Upper lobe of left lung (tissue), 6 donors: Measurements from ENCODE around the gene CEP120. TPM values are rescaled to one million over a fixed set of nuclear protein-coding genes. Genes with fewer than 3 reads are reported as not detected.

Experiments
- ATAC-seq, 2 donors: fragments of 200-7000 bp; cut with Tn5 transposase; one replicate each; pipeline ENCODE4 v1.9.1; 2022; ENCODE audit warnings: mild to moderate bottlenecking in 2 of 2, moderate library complexity in 2 of 2; ENCODE audit not compliant: low FRiP score in 2 of 2
- DNase-seq, 2 donors: peaks; one replicate each; pipeline ENCODE4 v3.0.0-alpha.2; 2019 to 2020
- H3K27ac ChIP-seq, 4 donors: fragments of 200-600 bp; sonication (generic); one replicate each; pipeline ENCODE4 v1.5.1; 2016 to 2019
- H3K27me3 ChIP-seq, 4 donors: fragments of 200-600 bp; sonication (generic); one replicate each; pipeline ENCODE4 v1.5.1; 2017 to 2019
- H3K36me3 ChIP-seq, 4 donors: fragments of 200-600 bp; sonication (generic); one replicate each; pipeline ENCODE4 v1.5.1; 2016 to 2019
- H3K4me1 ChIP-seq, 4 donors: fragments of 200-600 bp; sonication (generic); one replicate each; pipeline ENCODE4 v1.5.1; 2018 to 2019
- H3K4me3 ChIP-seq, 4 donors: fragments of 200-600 bp; sonication (generic); one replicate each; pipeline ENCODE4 v1.5.1; 2017 to 2019; ENCODE audit warnings: mild to moderate bottlenecking in 2 of 4, moderate library complexity in 1 of 4
- H3K9me3 ChIP-seq, 4 donors: fragments of 200-600 bp; sonication (generic); one replicate each; pipeline ENCODE4 v1.5.1; 2018 to 2019
- CTCF ChIP-seq, 6 experiments: fragments of 450-650 bp in 4 of 6; fragments of 200-600 bp in 2 of 6; sonication (generic) in 2 of 6; IDR thresholded peaks; one replicate each; pipeline ENCODE4 v1.5.1; 2016 to 2019; ENCODE audit warnings: antibody characterized with exemption in 6 of 6
- EP300 ChIP-seq, 4 donors: sonication (generic); formaldehyde crosslinking; IDR thresholded peaks; one replicate each; pipeline ENCODE4 v1.5.1; 2017; ENCODE audit warnings: antibody characterized with exemption in 4 of 4, control low read depth in 2 of 4
- POLR2A ChIP-seq, 4 donors: fragments of 450-650 bp; IDR thresholded peaks; one replicate each; pipeline ENCODE4 v1.5.1; 2016 to 2017; ENCODE audit warnings: antibody characterized with exemption in 4 of 4, mild to moderate bottlenecking in 2 of 4
- POLR2AphosphoS5 ChIP-seq, 2 donors: sonication (generic); formaldehyde crosslinking; IDR thresholded peaks; one replicate each; pipeline ENCODE4 v1.5.1; 2017; ENCODE audit warnings: antibody characterized with exemption in 2 of 2
- WGBS, 2 donors: methylation state at CpG; one replicate each; pipeline ENCODE4 v1.1.5; 2017 to 2018; 5-methylcytosine and 5-hydroxymethylcytosine counted together
- total RNA-seq, 6 donors: library from RNA; depleted of rRNA in 4 of 6; stranded (reverse); fragments of >200 nt in 4 of 6; gene quantifications; one replicate each; pipeline versions ENCODE4 v1.1.0 to v1.2.1, GENCODE V29; 2016 to 2021
- donor health status: DM: no; HTN: no; CAD: no; lungs with moderate emphysema.
- donor health status: DM: no; HTN: yes; CAD: no; lungs with severe emphysema.

Gene CEP120
- total RNA-seq, 6 donors from 2014 or later = 13.2 to 43.0 (median 22.1) TPM

GRCh38 chr5:123439709-123440108 lies 16.5 kb upstream of the CEP120 start:
- Histone ChIP-seq H3K4me3 (no peak overlapping the region), H3K27me3 (no peaks in the 10 kb centered on the region), H3K36me3 (no peaks in the 10 kb centered on the region), H3K27ac (peak overlapping the region in 1 of 4 donors; percentile 62), H3K9me3 (no peaks in the 10 kb centered on the region), H3K4me1 (peaks cover 0 to 10% (median 3%) of the 10 kb centered on the region in 4 donors)
- TF ChIP-seq POLR2A (IDR thresholded peaks at IDR 0.05) = no peak
- no peak for TF ChIP-seq POLR2AphosphoS5 (IDR thresholded peaks at IDR 0.05)
- no peak for TF ChIP-seq EP300 (IDR thresholded peaks at IDR 0.05)
- no peak for TF ChIP-seq CTCF (IDR thresholded peaks at IDR 0.05)
- DNase-seq = no peak
- WGBS, 2 donors = 98 to 99% methylated on average over 5 of the region's 5 CpGs
- ATAC-seq = no peak

- no peaks in the 10 kb centered on the region for H3K36me3 ChIP-seq
- H3K27me3 ChIP-seq = no peaks in the 10 kb centered on the region
- ATAC-seq (peak; percentile 79 to 88), DNase-seq (peak in 1 of 2 donors; percentile 39)
- H3K4me3 ChIP-seq = no peak overlapping the region
- H3K27ac ChIP-seq = peak overlapping the region; percentile 20 to 62 (median 31)
- H3K9me3 ChIP-seq = no peaks in the 10 kb centered on the region
- TF ChIP-seq POLR2A (IDR thresholded peaks at IDR 0.05) (no peak), POLR2AphosphoS5 (IDR thresholded peaks at IDR 0.05) (no peak), CTCF (IDR thresholded peaks at IDR 0.05) (no peak), EP300 (IDR thresholded peaks at IDR 0.05) (no peak)
- peaks cover 0 to 10% (median 3%) of the 10 kb centered on the region in 4 donors for H3K4me1 ChIP-seq
- WGBS, 2 donors = 39 to 53% methylated on average over 5 of the region's 5 CpGs
These were observed 15.7 kb upstream of the CEP120 start for GRCh38 chr5:123438902-123439301.

GRCh38 chr5:123438244-123438643 lies 15.0 kb upstream of the CEP120 start:
- H3K27me3 ChIP-seq = no peaks in the 10 kb centered on the region
- no peaks in the 10 kb centered on the region for H3K36me3 ChIP-seq
- WGBS, 2 donors = 75 to 89% methylated on average over 1 to 2 of the region's 2 CpGs
- no peak for TF ChIP-seq POLR2A (IDR thresholded peaks at IDR 0.05)
- no peak for TF ChIP-seq CTCF (IDR thresholded peaks at IDR 0.05)
- TF ChIP-seq POLR2AphosphoS5 (IDR thresholded peaks at IDR 0.05) = no peak
- TF ChIP-seq EP300 (IDR thresholded peaks at IDR 0.05) = no peak
- no peak for ATAC-seq
- H3K27ac ChIP-seq = peak overlapping the region in 2 of 4 donors; percentile 30 to 39
- DNase-seq = no peak
- peaks cover 0 to 10% (median 3%) of the 10 kb centered on the region in 4 donors for H3K4me1 ChIP-seq
- H3K4me3 ChIP-seq = no peak overlapping the region
- no peaks in the 10 kb centered on the region for H3K9me3 ChIP-seq

GRCh38 chr5:123436201-123436600 lies 13.0 kb upstream of the CEP120 start:
- ATAC-seq = no peak
- no peaks in the 10 kb centered on the region for H3K36me3 ChIP-seq
- H3K4me1 ChIP-seq = peaks cover 0 to 10% (median 3%) of the 10 kb centered on the region in 4 donors
- H3K27ac ChIP-seq = no peak overlapping the region
- no peak for TF ChIP-seq POLR2A (IDR thresholded peaks at IDR 0.05)
- no peak for TF ChIP-seq EP300 (IDR thresholded peaks at IDR 0.05)
- no peak for TF ChIP-seq POLR2AphosphoS5 (IDR thresholded peaks at IDR 0.05)
- no peak for TF ChIP-seq CTCF (IDR thresholded peaks at IDR 0.05)
- H3K27me3 ChIP-seq = no peaks in the 10 kb centered on the region
- 90 to 98% methylated on average over 1 of the region's 1 CpG for WGBS, 2 donors
- H3K9me3 ChIP-seq = no peaks in the 10 kb centered on the region
- no peak overlapping the region for H3K4me3 ChIP-seq
- DNase-seq = no peak

- DNase-seq (no peak), ATAC-seq (no peak)
- WGBS, 2 donors = 81 to 86% methylated on average over 1 of the region's 1 CpG
- no peaks in the 10 kb centered on the region for H3K9me3 ChIP-seq
- H3K36me3 ChIP-seq = no peaks in the 10 kb centered on the region
- H3K27ac ChIP-seq = no peak overlapping the region
- H3K27me3 ChIP-seq = no peaks in the 10 kb centered on the region
- TF ChIP-seq POLR2AphosphoS5 (IDR thresholded peaks at IDR 0.05) = no peak
- no peak for TF ChIP-seq EP300 (IDR thresholded peaks at IDR 0.05)
- TF ChIP-seq POLR2A (IDR thresholded peaks at IDR 0.05) = no peak
- no peak for TF ChIP-seq CTCF (IDR thresholded peaks at IDR 0.05)
- no peak overlapping the region for H3K4me3 ChIP-seq
- peaks cover 0 to 10% (median 5%) of the 10 kb centered on the region in 4 donors for H3K4me1 ChIP-seq
These were observed 11.6 kb upstream of the CEP120 start for GRCh38 chr5:123434796-123435195.
